Stimulated activated CD8-positive, alpha-beta memory T cell treated with anti-CD3 and anti-CD28 coated beads, Interleukin-4, amount 100 ng/mL, for 1 hour (primary cell): ENCODE results near the gene HEG1.
"Not testable (repeated sequence)": the region's sequence is repeated elsewhere in the genome, so short reads cannot be mapped to it uniquely, and the experiment has no call there.

ENCODE experiments used
- DNase-seq, 2 donors: peaks; one replicate each; pipeline ENCODE4 v3.0.0-alpha.2; 2020; ENCODE audit warnings: low read depth in 2 of 2, low spot score in 1 of 2

HEG1 gene

GRCh38 chr3:124960105-124960504 lies 95.7 kb downstream of the HEG1 start:
- no peak for DNase-seq

DNA sequence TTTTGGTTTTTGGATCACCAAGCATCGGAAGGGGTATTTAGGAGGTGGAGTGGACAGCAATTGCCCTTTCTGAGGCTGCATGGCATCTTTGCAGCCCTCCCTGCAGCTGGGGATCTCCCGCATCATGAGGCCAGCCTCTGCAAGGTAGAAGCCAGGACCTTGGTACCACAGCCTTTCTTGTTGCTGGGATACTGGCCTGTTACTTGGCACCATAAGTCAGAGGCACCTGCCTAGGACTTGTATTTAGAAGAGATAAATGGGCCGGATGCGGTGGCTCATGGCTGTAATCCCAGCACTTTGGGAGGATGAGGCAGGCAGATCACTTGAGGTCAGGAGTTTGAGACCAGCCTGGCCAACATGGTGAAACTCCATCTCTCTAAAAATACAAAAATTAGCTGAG lies 97.8 kb downstream of the HEG1 start:
- not testable (repeated sequence) for DNase-seq

DNA sequence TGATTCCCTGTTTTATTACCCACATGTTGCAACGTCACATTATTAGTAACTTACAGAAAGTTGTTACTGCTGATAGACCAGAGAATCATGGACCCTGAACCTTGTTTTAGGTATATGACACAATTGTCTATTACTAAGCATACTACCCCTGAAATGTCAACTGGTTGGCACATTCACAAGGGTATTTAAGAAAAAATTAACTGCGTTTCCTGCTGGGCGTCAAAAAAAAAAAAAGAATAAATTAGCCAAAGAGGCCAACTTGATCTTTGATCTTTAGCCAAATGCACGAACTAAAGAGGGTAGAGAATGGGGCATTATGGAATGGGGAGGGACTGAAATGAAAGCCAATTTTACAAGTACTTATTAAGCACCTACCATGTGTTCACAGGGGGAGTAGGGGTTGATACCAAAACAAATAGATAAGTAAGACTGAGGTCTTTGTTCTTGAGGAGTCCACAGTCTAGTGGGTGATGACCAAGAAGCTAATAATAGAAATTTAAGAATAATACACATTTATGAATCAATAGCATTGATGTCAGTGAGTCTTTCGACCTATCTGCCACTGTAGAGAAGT lies 103.4 kb downstream of the HEG1 start:
- no peak for DNase-seq

DNA sequence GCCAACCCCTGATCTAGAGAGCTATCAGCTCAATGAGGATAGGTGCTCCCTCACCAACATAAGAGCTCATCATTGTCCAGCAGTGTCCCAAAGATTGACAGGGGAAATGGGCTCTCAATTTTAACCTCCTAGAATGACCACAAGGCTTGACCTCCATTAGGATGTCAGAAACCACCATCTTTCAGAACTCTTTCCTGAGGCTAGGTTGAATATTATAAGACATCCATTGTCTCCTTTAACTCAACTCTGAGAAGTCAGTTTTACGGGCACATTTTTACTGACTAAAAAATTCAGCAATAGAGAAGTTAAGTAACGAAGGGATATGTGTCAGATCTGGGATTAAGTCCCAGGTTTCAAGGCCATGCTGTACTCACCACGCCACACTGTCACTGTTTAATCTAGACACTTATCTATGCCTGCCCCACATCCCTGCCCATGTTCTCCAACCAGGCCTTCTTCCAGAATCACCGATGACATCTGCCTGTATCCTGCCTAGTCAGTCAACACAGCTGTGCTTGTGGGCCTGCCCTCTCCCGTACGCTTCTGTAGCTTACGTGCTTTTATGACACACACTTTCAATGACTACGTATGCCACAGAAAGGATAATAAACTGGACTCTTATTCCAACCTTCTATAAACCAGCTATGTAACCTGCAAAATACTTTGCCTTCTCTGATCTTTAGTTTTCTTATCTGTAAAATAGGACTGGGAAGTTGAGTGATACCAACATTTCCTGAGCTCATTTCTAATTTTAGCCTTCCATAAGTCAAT lies 104.1 kb downstream of the HEG1 start:
- DNase-seq: no peak

GRCh38 chr3:124950026-124950425 lies 105.8 kb downstream of the HEG1 start:
- no peak for DNase-seq

- DNase-seq: no peak
Measured at GRCh38 chr3:124942613-124943012, 113.2 kb downstream of the HEG1 start.

DNA sequence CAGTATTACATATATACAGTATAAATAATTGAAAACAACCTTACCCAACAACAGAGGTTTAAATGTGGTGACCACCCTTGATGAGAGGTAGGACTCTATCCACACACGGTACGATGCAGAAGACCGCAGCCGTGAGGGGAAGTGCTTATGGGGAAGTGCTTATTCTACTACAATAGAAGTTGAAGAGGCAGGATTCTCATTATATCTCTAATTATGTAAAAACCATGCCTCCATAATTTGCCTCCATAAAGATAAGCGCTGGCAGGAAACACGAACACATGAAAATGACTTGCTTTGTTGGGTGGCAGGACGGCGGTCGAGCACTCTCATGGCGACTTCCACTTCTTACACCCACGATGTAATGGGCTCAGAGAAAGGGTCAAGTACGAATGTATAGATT lies 114.0 kb downstream of the HEG1 start:
- no peak for DNase-seq

GRCh38 chr3:124939661-124940060 lies 116.1 kb downstream of the HEG1 start:
- DNase-seq: no peak

GRCh38 chr3:124938896-124939295 lies 116.9 kb downstream of the HEG1 start:
- no peak for DNase-seq

DNA sequence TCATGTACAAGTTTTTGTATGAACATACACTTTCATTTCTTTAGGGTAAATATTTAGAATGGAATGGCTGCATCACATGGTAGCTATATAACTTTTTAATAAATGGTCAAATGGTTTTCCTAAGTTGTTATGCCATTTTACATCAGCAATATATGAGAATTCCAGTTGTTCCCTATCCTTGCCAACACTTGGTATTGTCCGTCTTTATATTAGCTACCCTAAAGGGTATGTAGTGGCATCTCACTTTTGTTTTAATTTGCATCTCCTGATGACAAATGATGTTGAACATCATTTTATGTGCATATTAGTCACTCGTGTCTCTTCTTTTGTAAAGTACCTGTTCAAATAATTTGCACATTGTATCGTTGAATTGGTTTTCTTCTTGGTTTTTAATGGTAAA lies 118.7 kb downstream of the HEG1 start:
- DNase-seq: no peak

GRCh38 chr3:124935794-124936542 lies 119.8 kb downstream of the HEG1 start:
- no peak for DNase-seq

DNA sequence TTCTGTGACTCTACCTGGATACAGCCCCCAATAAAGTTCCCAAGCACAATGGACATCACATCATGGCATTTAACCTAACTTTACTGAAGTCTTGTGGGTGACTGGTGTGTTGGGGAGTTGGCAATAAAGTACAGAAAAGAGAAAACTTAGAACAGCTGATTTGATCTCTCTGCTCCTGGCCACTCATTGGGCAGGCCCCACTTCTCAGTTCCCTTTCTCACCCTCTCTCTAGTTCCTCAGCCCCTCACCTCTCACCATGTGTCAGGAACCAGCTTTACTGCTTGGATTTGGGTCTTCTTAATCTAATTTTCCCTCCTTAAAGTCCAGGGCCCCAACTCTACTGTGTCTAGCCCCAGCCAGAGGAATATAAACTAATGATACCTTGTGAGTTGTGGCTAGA lies 120.5 kb downstream of the HEG1 start:
- no peak for DNase-seq

- DNase-seq: no peak
Measured at GRCh38 chr3:124934577-124934976, 121.2 kb downstream of the HEG1 start, which contains the start of gene MUC13. TSS of gene MUC13 (minus strand) at chr3:124934751. CDS start at chr3:124934712, 39 bp downstream.

GRCh38 chr3:124928333-124929202 lies 127.2 kb downstream of the HEG1 start:
- DNase-seq: peak; percentile 17 to 27

- DNase-seq: no peak
Measured at GRCh38 chr3:124927574-124928045, 128.2 kb downstream of the HEG1 start.

- DNase-seq: no peak
Measured at GRCh38 chr3:124926426-124927101, 129.2 kb downstream of the HEG1 start.

DNA sequence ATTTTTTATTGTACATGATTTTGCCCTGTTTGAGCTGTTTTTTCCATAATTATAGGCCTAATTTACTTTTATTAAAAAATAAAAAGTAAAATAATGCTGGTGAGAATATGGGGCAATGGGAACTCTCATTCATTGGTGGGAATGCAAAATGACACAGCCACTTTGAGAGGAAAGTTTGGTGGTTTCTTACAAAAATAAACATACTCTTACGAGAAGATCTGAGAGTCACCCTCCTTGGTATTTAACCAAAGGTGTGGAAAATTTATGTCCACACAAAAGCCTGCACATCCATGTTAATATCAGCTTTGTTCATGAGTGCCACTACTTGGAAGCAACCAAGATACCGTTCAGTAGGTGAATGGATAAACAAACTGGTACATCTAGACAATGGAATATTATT lies 131.1 kb downstream of the HEG1 start:
- DNase-seq: no peak

- DNase-seq: no peak
Measured at GRCh38 chr3:124923833-124924232, 132.0 kb downstream of the HEG1 start.

DNA sequence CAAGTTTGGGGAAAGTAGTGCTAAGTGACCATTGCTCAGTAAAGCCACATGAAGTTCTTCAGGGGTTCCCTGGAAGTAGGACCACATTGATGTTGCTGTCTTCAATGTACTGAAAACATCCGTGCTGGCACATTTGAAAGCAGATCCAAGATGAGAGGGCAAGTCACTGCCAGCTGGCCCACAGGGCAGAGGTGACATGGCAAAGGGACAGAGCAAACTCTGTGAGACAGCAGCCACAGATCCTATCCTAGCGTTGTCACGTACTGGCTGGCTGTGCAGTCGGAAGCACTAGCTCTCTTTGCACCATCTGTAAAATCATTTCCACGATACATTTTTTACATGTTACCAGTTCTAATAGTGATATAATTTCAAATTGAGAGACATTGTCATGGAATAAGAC lies 135.1 kb downstream of the HEG1 start:
- DNase-seq: no peak

DNA sequence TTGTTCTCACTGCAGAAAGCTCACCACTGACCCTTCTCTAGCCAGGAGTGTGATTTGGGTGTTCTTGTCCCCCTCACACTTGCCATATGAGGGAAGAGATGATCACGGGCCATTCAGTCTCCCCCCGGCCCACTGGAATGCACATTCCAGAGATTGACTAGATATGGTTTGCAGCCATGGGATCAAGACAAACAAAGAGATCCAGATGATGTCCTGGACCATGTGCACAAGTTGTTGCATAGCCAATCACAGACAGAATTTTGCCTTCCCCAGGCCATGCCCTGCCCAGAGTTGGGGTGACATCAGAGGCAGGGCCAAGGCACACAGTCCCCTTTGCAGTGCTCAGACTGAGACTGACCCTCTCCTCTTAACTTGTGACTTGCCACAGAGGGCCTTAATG lies 136.0 kb downstream of the HEG1 start:
- no peak for DNase-seq

- DNase-seq: no peak
Measured at GRCh38 chr3:124918524-124918923, 137.3 kb downstream of the HEG1 start.
